BLaER1 treated with 17β-estradiol and CSF1 and Interleukin-3, amounts not matched to agents 10 nM and 100 nM (cell line): ENCODE results near the gene DDX24.
"Not testable (repeated sequence)": the region's sequence is repeated elsewhere in the genome, so short reads cannot be mapped to it uniquely, and the experiment has no call there.

Experiments
- H3K27ac ChIP-seq, 11 experiments: shearing (Covaris generic); formaldehyde crosslinking; 2 replicates each; pipeline ENCODE4 v1.8.1; 2022
- H3K27me3 ChIP-seq, 11 experiments: shearing (Covaris generic); formaldehyde crosslinking; 2 replicates each; pipeline ENCODE4 v1.8.1; 2022
- H3K36me3 ChIP-seq, 11 experiments: shearing (Covaris generic); formaldehyde crosslinking; 2 replicates each; pipeline ENCODE4 v1.8.1; 2022
- H3K4me1 ChIP-seq, 10 experiments: shearing (Covaris generic); formaldehyde crosslinking; 2 replicates each; pipeline ENCODE4 v1.8.1; 2022
- H3K4me2 ChIP-seq, 11 experiments: shearing (Covaris generic); formaldehyde crosslinking; 2 replicates each; pipeline ENCODE4 v1.8.1; 2022
- H3K4me3 ChIP-seq, 10 experiments: shearing (Covaris generic); formaldehyde crosslinking; 2 replicates each; pipeline ENCODE4 v1.8.1; 2022
- H3K9ac ChIP-seq, 11 experiments: shearing (Covaris generic); formaldehyde crosslinking; 2 replicates each; pipeline ENCODE4 v1.8.1; 2022
- H3K9me3 ChIP-seq, 11 experiments: shearing (Covaris generic); formaldehyde crosslinking; replicated peaks in 1 of 11; 2 replicates each; pipeline ENCODE4 v1.8.1; 2022
- H4K20me1 ChIP-seq, 11 experiments: shearing (Covaris generic); formaldehyde crosslinking; 2 replicates each; pipeline ENCODE4 v1.8.1; 2022
- Cebpa-rat ChIP-seq, 11 experiments: shearing (Covaris generic); IDR thresholded peaks; 2 replicates each; pipeline ENCODE4 v1.8.1; 2022

Gene DDX24

DNA sequence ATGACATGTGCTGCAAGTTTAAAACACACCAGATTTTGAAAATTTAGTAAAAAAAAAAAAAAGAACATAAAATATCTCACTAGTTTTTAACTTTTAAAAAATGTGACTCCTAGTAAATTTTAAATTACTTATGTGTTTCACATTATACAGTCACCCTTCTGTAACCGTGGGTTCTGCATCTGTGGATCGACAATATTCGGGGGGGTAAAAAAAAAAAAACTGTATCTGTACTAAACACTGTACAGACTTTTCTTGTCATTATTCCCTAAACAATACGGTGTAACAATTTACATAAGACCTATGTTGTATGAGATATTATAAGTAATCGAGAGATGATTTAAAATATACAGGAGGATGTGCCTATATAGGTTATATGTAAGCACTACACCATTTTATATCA is 3.2 kb downstream of the DDX24 start:
- H3K4me1 ChIP-seq, result peaks cover 36 to 41% (median 38%) of the 10 kb centered on the region in 10 experiments
- no peak overlapping the region for H3K27ac ChIP-seq
- H3K4me2 ChIP-seq, result peak overlapping the region; percentile 69 to 99 (median 92)
- no peak for TF ChIP-seq Cebpa-rat (IDR thresholded peaks at IDR 0.05)
- peak overlapping the region; percentile 82 to 99 (median 94); a peak in 17 of 20 replicates for H3K4me3 ChIP-seq
- no peak overlapping the region for H3K9ac ChIP-seq
- H3K36me3 ChIP-seq, result peaks cover 58 to 69% (median 66%) of the 10 kb centered on the region in 11 experiments
- no peaks in the 10 kb centered on the region for H3K27me3 ChIP-seq
- H3K9me3 ChIP-seq, result peaks cover 45 to 68% (median 57%) of the 10 kb centered on the region in 11 experiments
- H4K20me1 ChIP-seq, result peaks cover 19 to 74% (median 38%) of the 10 kb centered on the region in 11 experiments; a peak in 20 of 22 replicates

DNA sequence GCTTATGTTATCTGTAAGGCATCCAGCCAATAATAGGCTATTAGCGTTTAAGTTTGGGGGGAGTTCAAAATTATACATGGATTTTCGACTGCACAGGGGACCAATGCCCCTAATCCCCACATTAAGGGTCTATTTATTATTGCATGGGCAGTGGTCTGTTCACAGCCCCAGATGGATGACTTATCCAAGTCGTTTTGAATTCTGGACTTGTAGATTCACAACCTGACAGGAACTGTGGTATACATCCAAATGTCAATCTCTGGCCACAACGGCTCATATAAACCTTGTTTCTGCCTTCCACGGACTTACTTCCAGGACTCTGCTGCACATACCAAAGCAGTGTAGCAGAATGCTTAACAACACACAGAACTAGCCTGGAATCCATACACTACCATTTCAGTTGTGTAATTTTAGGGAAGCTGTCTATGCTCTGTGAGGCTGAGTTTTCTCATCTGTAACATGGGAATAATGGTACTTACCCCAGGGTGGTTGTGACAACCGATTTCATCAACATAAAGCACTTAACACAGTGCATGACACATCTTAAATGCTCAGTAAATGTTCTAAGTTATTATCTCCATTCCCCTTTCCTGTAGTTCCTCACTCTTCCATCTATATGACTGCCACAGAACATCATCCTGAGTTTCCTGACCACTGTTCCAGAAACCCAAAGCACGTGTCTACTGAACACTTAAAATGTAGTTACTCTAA is 3.7 kb downstream of the DDX24 start:
- Histone ChIP-seq H3K9me3 (peaks cover 51 to 68% (median 61%) of the 10 kb centered on the region in 11 experiments), H3K9ac (no peak overlapping the region), H3K27me3 (no peaks in the 10 kb centered on the region), H3K4me3 (peak overlapping the region; percentile 10 to 99 (median 82); a peak in 15 of 20 replicates), H4K20me1 (peaks cover 19 to 80% (median 38%) of the 10 kb centered on the region in 11 experiments; a peak in 20 of 22 replicates), H3K36me3 (peaks cover 62 to 74% (median 71%) of the 10 kb centered on the region in 11 experiments), H3K4me2 (peak overlapping the region; percentile 69 to 99 (median 92)), H3K4me1 (peaks cover 35 to 40% (median 37%) of the 10 kb centered on the region in 10 experiments), H3K27ac (no peak overlapping the region)
- TF ChIP-seq Cebpa-rat (IDR thresholded peaks at IDR 0.05), result no peak

DNA sequence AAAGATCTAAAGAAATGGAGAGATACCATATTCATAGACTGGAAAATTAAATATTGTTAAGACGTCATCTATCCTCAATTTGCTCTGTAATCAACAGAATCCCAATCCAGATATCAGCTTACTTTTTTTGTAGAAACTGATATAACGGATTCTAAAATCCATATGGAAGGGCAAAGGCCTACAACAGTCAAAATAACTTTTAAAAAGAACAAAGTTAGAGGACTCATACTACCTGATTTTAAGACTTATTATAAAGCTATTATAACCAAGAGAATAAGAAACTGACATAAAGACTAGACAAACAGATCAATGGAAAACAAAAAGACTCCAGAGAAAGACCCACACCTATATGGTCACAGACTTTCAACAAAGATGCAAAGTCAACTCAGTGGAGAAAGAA is 6.0 kb downstream of the DDX24 start:
- Histone ChIP-seq H3K27me3 (no peaks in the 10 kb centered on the region), H3K9ac (no peak overlapping the region), H3K9me3 (peaks cover 73 to 90% (median 84%) of the 10 kb centered on the region in 11 experiments), H4K20me1 (peaks cover 18 to 75% (median 31%) of the 10 kb centered on the region in 11 experiments; a peak in 20 of 22 replicates), H3K4me2 (no peak overlapping the region), H3K4me1 (peaks cover 26 to 31% (median 29%) of the 10 kb centered on the region in 10 experiments), H3K4me3 (peak overlapping the region in 1 of 10 experiments; percentile 23; a peak in 1 of 20 replicates), H3K36me3 (peaks cover 80 to 97% (median 93%) of the 10 kb centered on the region in 11 experiments), H3K27ac (no peak overlapping the region)
- TF ChIP-seq Cebpa-rat (IDR thresholded peaks at IDR 0.05), result no peak

DNA sequence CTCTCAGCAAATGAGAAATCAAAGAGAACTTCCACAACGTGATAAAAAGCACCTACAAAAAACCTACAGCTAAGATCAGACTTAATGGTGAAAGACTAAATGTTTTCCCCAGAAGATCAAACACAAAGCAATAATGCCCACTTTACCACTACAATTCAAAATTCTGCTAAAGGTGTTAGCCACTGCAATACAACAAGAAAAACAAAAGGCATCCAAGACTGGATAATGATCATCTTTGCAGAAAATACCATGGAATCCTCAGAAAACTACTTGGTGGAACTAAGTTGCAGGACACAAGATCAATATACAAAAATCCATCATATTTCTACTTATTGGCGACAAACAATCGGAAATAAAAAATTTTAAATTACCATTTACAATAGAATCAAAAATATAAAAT is 6.5 kb downstream of the DDX24 start:
- no peaks in the 10 kb centered on the region for H3K27me3 ChIP-seq
- H3K4me3 ChIP-seq, result no peak overlapping the region
- peaks cover 78 to 95% (median 88%) of the 10 kb centered on the region in 11 experiments for H3K9me3 ChIP-seq
- no peak for TF ChIP-seq Cebpa-rat (IDR thresholded peaks at IDR 0.05)
- no peak overlapping the region for H3K4me2 ChIP-seq
- no peak overlapping the region for H3K27ac ChIP-seq
- no peak overlapping the region for H3K9ac ChIP-seq
- H3K36me3 ChIP-seq, result peaks cover 84 to 100% (median 98%) of the 10 kb centered on the region in 11 experiments
- peaks cover 13 to 72% (median 27%) of the 10 kb centered on the region in 11 experiments; a peak in 20 of 22 replicates for H4K20me1 ChIP-seq
- peaks cover 21 to 26% (median 25%) of the 10 kb centered on the region in 10 experiments for H3K4me1 ChIP-seq

DNA sequence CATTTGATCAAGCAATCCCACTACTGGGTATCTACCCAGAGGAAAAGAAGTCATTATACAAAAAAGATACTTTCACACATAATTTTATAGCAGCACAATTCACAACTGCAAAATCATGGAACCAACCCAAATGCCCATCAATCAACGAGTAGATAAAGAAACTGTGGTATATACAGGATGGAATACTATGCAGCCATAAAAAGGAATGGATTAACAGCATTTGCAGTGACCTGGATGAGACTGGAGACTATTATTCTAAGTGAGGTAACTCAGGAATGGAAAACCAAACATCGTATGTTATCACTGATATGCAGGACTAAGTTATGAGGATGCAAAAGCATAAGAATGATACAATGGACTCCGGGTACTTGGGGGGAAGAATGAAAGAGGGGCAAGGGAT is 8.9 kb downstream of the DDX24 start:
- H3K4me2 ChIP-seq, H3K27me3 ChIP-seq, H3K27ac ChIP-seq, H3K4me1 ChIP-seq, H3K9ac ChIP-seq: not testable (repeated sequence)
- Histone ChIP-seq H3K9me3 (peaks cover 97 to 100% (median 99%) of the 10 kb centered on the region in 11 experiments), H4K20me1 (peaks cover 0 to 70% (median 15%) of the 10 kb centered on the region in 11 experiments; a peak in 13 of 22 replicates), H3K4me3 (peak overlapping the region in 1 of 10 experiments; percentile 38; a peak in 1 of 20 replicates), H3K36me3 (peaks cover 66 to 100% (median 93%) of the 10 kb centered on the region in 11 experiments)

DNA sequence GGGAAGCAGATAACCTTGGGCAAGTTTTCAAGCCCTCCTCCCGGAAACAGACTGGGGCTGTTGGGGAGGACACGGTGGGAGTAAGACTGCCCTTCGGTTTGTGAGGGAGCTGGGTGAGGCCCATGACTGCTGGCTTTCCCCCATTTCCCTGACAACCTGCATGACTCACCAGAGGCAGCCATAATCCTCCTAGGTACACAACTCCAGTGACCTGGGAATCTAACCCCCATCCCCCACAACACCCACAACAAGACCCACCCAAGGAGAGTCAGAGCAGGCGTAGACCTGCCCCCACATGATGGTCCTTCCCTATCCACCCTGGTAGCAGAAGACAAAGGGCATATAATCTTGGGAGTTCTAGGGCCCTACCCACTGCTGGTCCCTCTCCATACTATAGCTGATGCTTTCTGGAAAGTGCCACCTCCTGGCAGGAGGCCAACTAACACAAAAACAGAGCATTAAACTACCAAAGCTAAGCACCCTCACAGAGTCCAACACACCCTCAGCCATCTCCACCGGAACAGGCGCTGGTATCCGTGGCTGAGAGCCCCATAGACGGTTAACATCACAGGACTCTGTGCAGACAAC is 14.8 kb downstream of the DDX24 start:
- H3K27me3 ChIP-seq, result no peaks in the 10 kb centered on the region
- H4K20me1 ChIP-seq, result peaks cover 44 to 93% (median 72%) of the 10 kb centered on the region in 11 experiments
- H3K27ac ChIP-seq, result no peak overlapping the region
- H3K9ac ChIP-seq, result no peak overlapping the region
- H3K4me3 ChIP-seq, result no peak overlapping the region
- H3K4me1 ChIP-seq, result peaks cover 0 to 21% (median 8%) of the 10 kb centered on the region in 10 experiments; a peak in 11 of 20 replicates
- peaks cover 39 to 43% (median 41%) of the 10 kb centered on the region in 11 experiments for H3K9me3 ChIP-seq
- H3K36me3 ChIP-seq, result peaks cover 42 to 96% (median 81%) of the 10 kb centered on the region in 11 experiments
- TF ChIP-seq Cebpa-rat (IDR thresholded peaks at IDR 0.05), result no peak
- H3K4me2 ChIP-seq, result no peak overlapping the region

DNA sequence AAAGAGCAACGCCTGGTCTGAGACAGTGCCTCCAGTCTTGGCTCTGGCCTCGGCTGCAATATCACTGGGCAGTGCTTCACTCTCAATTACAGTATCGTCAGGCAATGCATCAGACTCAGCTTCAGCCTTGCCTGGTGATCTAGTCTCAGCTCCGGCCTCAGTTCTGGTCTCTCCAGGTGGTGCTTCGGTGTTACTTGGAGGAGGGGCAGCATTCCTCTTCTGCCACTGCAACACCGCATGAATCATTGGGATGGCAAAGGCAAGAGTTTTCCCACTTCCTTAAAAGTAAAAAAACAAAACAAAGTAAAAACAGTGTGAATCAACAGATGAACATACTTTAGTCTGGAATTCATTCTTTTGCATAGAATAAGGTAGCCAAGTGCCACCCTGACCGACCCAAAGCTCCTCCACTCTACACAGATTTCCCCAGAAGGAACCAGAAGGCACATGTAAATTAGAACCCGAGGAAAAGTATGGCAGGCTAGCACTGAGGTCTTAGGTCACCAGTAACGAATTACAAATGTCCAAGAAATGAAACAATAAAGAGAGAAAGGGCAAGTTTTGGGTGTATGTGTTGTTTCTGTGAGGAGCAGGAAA is 18.6 kb downstream of the DDX24 start:
- no peak for TF ChIP-seq Cebpa-rat (IDR thresholded peaks at IDR 0.05)
- Histone ChIP-seq H3K27me3 (no peaks in the 10 kb centered on the region), H3K4me3 (no peak overlapping the region), H3K36me3 (peaks cover 63 to 96% (median 89%) of the 10 kb centered on the region in 11 experiments), H4K20me1 (peaks cover 71 to 100% (median 98%) of the 10 kb centered on the region in 11 experiments), H3K27ac (peak overlapping the region in 3 of 11 experiments; percentile 19 to 43 (median 43); a peak in 3 of 22 replicates), H3K9ac (0 out of 22 replicates have a peak overlapping the region, but pooled peaks of 1 of the 11 experiments have one; percentile 20), H3K4me1 (peaks cover 14 to 38% (median 24%) of the 10 kb centered on the region in 10 experiments), H3K4me2 (peak overlapping the region in 6 of 11 experiments; percentile 13 to 75 (median 50); a peak in 10 of 22 replicates), H3K9me3 (peaks cover 2 to 6% (median 4%) of the 10 kb centered on the region in 11 experiments; a peak in 18 of 22 replicates)

DNA sequence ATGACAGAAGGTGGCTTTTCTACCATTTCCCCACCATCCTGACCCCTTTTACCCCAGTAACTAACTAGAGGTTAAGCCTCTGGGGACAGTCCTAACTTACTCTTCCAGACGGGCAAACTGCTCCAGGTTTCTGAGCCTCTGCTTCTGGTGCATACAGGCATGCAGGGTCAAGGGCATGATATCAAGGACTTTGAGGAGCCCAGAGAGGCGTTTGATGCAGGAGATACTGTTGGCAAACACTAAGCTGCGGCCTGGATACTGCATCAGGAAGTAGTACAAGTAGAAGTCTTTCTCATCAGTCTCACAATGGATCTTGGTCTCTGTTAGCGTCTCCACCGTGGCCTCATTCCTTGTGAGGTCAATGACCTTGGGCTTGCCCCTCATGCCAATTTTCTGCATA is 21.0 kb downstream of the DDX24 start:
- Histone ChIP-seq H3K9me3 (no peaks in the 10 kb centered on the region), H3K4me2 (no peak overlapping the region), H3K4me1 (peaks cover 23 to 54% (median 41%) of the 10 kb centered on the region in 10 experiments), H3K27ac (no peak overlapping the region), H4K20me1 (peaks cover 76 to 100% (median 98%) of the 10 kb centered on the region in 11 experiments), H3K9ac (no peak overlapping the region), H3K36me3 (peaks cover 79 to 99% (median 91%) of the 10 kb centered on the region in 11 experiments), H3K4me3 (no peak overlapping the region), H3K27me3 (no peaks in the 10 kb centered on the region)
- TF ChIP-seq Cebpa-rat (IDR thresholded peaks at IDR 0.05), result no peak
